Measurements from ENCODE around the gene ADAMTSL1. TPM values are rescaled to one million over a fixed set of nuclear protein-coding genes. Genes with fewer than 3 reads are reported as not detected.

ADAMTSL1 gene
- polyA plus RNA-seq, 1 donor from 2014 or later: 1.1 TPM

DNA sequence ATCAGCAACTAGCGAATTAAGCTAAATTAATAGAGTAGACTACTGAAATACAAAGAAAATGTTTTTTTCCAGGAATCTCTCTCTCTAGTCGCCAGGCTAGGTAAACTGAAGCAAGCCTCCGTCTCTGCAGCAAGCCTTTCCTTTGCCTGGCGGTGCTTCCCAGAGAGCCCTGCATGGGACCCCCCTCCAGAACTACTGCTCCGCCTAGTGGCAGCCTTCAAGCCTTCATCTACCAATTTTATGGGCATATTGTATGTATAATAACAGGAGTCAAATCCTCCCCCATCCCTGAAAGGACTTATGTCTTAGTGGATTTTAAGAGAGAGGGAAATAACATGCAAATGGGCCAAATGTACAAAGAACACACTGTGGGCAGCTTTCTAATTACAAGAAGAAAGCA lies 317.1 kb downstream of the ADAMTSL1 start:
- no peaks in the 10 kb centered on the region for H3K27me3 ChIP-seq (ENCODE audit: insufficient read depth, low read depth, low read length)
- no peaks in the 10 kb centered on the region for H3K79me2 ChIP-seq (replicated peaks; ENCODE audit: insufficient read depth, low read length)
- H3K9me2 ChIP-seq (ENCODE audit: insufficient read depth, low read length): no peaks in the 10 kb centered on the region
- H3K9ac ChIP-seq (ENCODE audit: low read length): no peak overlapping the region
- H3K36me3 ChIP-seq (ENCODE audit: insufficient read depth, low read length): no peaks in the 10 kb centered on the region
- no peak overlapping the region for H3K27ac ChIP-seq (ENCODE audit: low read length)
- no peak overlapping the region for H3K4me2 ChIP-seq (ENCODE audit: low read length)
- no peak overlapping the region for H3K4me3 ChIP-seq (ENCODE audit: low read length)
- TF ChIP-seq RAD21 (conservative IDR thresholded peaks at IDR 0.05) (no peak), TAF1 (IDR thresholded peaks at IDR 0.05; ENCODE audit: low read depth) (no peak), MXI1 (conservative IDR thresholded peaks at IDR 0.05; ENCODE audit: poor library complexity, severe bottlenecking) (no peak), EP300 (conservative IDR thresholded peaks at IDR 0.05; ENCODE audit: poor library complexity, severe bottlenecking) (no peak), POLR2AphosphoS5 (IDR thresholded peaks at IDR 0.05) (no peak), EZH2 (IDR thresholded peaks at IDR 0.05; ENCODE audit: borderline replicate concordance, insufficient read depth, low read length, poor library complexity, severe bottlenecking) (no peak), SMC3 (conservative IDR thresholded peaks at IDR 0.05; ENCODE audit: poor library complexity) (no peak)
- TF ChIP-seq, protein P1, sequence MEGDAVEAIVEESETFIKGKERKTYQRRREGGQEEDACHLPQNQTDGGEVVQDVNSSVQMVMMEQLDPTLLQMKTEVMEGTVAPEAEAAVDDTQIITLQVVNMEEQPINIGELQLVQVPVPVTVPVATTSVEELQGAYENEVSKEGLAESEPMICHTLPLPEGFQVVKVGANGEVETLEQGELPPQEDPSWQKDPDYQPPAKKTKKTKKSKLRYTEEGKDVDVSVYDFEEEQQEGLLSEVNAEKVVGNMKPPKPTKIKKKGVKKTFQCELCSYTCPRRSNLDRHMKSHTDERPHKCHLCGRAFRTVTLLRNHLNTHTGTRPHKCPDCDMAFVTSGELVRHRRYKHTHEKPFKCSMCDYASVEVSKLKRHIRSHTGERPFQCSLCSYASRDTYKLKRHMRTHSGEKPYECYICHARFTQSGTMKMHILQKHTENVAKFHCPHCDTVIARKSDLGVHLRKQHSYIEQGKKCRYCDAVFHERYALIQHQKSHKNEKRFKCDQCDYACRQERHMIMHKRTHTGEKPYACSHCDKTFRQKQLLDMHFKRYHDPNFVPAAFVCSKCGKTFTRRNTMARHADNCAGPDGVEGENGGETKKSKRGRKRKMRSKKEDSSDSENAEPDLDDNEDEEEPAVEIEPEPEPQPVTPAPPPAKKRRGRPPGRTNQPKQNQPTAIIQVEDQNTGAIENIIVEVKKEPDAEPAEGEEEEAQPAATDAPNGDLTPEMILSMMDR (IDR thresholded peaks at IDR 0.05; ENCODE audit: poor library complexity, severe bottlenecking): no peak
- TF ChIP-seq, protein P2, sequence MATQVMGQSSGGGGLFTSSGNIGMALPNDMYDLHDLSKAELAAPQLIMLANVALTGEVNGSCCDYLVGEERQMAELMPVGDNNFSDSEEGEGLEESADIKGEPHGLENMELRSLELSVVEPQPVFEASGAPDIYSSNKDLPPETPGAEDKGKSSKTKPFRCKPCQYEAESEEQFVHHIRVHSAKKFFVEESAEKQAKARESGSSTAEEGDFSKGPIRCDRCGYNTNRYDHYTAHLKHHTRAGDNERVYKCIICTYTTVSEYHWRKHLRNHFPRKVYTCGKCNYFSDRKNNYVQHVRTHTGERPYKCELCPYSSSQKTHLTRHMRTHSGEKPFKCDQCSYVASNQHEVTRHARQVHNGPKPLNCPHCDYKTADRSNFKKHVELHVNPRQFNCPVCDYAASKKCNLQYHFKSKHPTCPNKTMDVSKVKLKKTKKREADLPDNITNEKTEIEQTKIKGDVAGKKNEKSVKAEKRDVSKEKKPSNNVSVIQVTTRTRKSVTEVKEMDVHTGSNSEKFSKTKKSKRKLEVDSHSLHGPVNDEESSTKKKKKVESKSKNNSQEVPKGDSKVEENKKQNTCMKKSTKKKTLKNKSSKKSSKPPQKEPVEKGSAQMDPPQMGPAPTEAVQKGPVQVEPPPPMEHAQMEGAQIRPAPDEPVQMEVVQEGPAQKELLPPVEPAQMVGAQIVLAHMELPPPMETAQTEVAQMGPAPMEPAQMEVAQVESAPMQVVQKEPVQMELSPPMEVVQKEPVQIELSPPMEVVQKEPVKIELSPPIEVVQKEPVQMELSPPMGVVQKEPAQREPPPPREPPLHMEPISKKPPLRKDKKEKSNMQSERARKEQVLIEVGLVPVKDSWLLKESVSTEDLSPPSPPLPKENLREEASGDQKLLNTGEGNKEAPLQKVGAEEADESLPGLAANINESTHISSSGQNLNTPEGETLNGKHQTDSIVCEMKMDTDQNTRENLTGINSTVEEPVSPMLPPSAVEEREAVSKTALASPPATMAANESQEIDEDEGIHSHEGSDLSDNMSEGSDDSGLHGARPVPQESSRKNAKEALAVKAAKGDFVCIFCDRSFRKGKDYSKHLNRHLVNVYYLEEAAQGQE (IDR thresholded peaks at IDR 0.05; ENCODE audit: borderline replicate concordance): no peak
- H3F3A ChIP-seq (ENCODE audit: insufficient read depth, low read length, poor library complexity, severe bottlenecking): no peaks in the 10 kb centered on the region
- H3K9me3 ChIP-seq (ENCODE audit: low read length): no peaks in the 10 kb centered on the region
- H2AFZ ChIP-seq (ENCODE audit: low read depth, low read length): no peak overlapping the region
- no peaks in the 10 kb centered on the region for H4K20me1 ChIP-seq (ENCODE audit: insufficient read depth)

DNA sequence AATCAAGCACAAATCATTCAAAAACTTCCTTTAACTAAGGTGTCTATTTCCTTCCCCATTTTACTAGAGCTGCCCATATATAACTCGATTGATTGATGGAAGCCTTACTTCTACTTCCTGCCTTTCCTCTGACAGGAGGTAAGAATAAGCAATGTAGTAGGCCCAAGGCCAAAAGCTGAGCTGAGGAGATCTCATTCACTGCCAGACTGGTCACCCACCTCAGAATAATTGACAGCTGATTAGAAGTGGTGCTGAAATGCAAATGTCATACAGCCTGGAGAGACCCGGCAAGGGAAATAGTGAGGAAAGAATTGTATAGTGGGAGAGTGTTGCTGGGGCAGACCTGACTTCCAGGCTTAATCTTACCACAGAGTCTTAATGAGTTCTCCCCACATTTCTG lies 319.2 kb downstream of the ADAMTSL1 start:
- H3K9ac ChIP-seq (ENCODE audit: low read length): no peak overlapping the region
- no peaks in the 10 kb centered on the region for H3K9me2 ChIP-seq (ENCODE audit: insufficient read depth, low read length)
- H3K27me3 ChIP-seq (ENCODE audit: insufficient read depth, low read depth, low read length): no peaks in the 10 kb centered on the region
- TF ChIP-seq, protein P2 (IDR thresholded peaks at IDR 0.05; ENCODE audit: borderline replicate concordance): no peak
- TF ChIP-seq, protein P1 (IDR thresholded peaks at IDR 0.05; ENCODE audit: poor library complexity, severe bottlenecking): no peak
- TF ChIP-seq EZH2 (IDR thresholded peaks at IDR 0.05; ENCODE audit: borderline replicate concordance, insufficient read depth, low read length, poor library complexity, severe bottlenecking) (no peak), SMC3 (conservative IDR thresholded peaks at IDR 0.05; ENCODE audit: poor library complexity) (no peak), RAD21 (conservative IDR thresholded peaks at IDR 0.05) (no peak), MXI1 (conservative IDR thresholded peaks at IDR 0.05; ENCODE audit: poor library complexity, severe bottlenecking) (no peak), TAF1 (IDR thresholded peaks at IDR 0.05; ENCODE audit: low read depth) (no peak), POLR2AphosphoS5 (IDR thresholded peaks at IDR 0.05) (no peak), EP300 (conservative IDR thresholded peaks at IDR 0.05; ENCODE audit: poor library complexity, severe bottlenecking) (no peak)
- no peaks in the 10 kb centered on the region for H3K36me3 ChIP-seq (ENCODE audit: insufficient read depth, low read length)
- no peak overlapping the region for H3K4me2 ChIP-seq (ENCODE audit: low read length)
- no peak overlapping the region for H2AFZ ChIP-seq (ENCODE audit: low read depth, low read length)
- H3F3A ChIP-seq (ENCODE audit: insufficient read depth, low read length, poor library complexity, severe bottlenecking): no peaks in the 10 kb centered on the region
- no peaks in the 10 kb centered on the region for H4K20me1 ChIP-seq (ENCODE audit: insufficient read depth)
- no peaks in the 10 kb centered on the region for H3K9me3 ChIP-seq (ENCODE audit: low read length)
- no peak overlapping the region for H3K4me3 ChIP-seq (ENCODE audit: low read length)
- no peak overlapping the region for H3K27ac ChIP-seq (ENCODE audit: low read length)
- no peaks in the 10 kb centered on the region for H3K79me2 ChIP-seq (replicated peaks; ENCODE audit: insufficient read depth, low read length)

All from neural cell (in vitro differentiated cells).